ENCODE data around the gene LRRK2. TPM values are rescaled to one million over a fixed set of nuclear protein-coding genes. Genes with fewer than 3 reads are reported as not detected.

LRRK2 gene
- total and polyA plus RNA-seq, 2 donors from 2014 or later = 8.6 to 110 TPM

Other genes starting within 250 kb of the LRRK2 start
- gene SLC2A13, start 118.9 kb upstream of the LRRK2 start, total RNA-seq = 18.6 TPM
- 3.9 TPM for gene SLC2A13, start 118.9 kb upstream of the LRRK2 start, polyA plus RNA-seq (ENCODE audit: insufficient read depth, low read depth, low replicate concordance)